ENCODE measurements around the gene TMEM150C.
"Not testable (repeated sequence)": the region's sequence is repeated elsewhere in the genome, so short reads cannot be mapped to it uniquely, and the experiment has no call there.

DNA sequence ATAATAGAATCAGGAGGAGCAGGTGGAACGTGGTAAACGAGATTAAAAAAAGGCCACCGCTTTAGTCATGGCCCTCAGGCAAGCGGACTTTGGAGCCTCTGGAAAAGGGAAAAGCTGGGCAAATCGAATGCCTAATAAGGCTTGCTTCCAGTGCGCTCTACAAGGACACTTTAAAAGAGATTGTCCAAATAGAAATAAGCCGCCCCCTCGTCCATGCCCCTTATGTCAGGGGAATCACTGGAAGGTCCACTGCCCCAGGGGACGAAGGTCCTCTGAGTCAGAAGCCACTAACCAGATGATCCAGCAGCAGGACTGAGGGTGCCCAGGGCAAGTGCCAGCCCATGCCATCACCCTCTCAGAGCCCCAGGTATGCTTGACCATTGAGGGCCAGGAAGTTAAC, 84.3 kb downstream of the TMEM150C start:
- TF ChIP-seq, protein P1, sequence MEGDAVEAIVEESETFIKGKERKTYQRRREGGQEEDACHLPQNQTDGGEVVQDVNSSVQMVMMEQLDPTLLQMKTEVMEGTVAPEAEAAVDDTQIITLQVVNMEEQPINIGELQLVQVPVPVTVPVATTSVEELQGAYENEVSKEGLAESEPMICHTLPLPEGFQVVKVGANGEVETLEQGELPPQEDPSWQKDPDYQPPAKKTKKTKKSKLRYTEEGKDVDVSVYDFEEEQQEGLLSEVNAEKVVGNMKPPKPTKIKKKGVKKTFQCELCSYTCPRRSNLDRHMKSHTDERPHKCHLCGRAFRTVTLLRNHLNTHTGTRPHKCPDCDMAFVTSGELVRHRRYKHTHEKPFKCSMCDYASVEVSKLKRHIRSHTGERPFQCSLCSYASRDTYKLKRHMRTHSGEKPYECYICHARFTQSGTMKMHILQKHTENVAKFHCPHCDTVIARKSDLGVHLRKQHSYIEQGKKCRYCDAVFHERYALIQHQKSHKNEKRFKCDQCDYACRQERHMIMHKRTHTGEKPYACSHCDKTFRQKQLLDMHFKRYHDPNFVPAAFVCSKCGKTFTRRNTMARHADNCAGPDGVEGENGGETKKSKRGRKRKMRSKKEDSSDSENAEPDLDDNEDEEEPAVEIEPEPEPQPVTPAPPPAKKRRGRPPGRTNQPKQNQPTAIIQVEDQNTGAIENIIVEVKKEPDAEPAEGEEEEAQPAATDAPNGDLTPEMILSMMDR (IDR thresholded peaks at IDR 0.05; ENCODE audit: low read depth, low read length, poor library complexity, severe bottlenecking) = not testable (repeated sequence)
- TF ChIP-seq EZH2phosphoT487 (IDR thresholded peaks at IDR 0.05; ENCODE audit: borderline replicate concordance, low read length) = not testable (repeated sequence)
